Esophagus muscularis mucosa (tissue), 3 donors: ENCODE results near the gene CACNA1S.

Experiments used
- CTCF ChIP-seq, 3 experiments: fragments of 200-600 bp in 2 of 3; fragments of 450-650 bp in 1 of 3; sonication (generic) in 2 of 3; IDR thresholded peaks; one replicate each; pipeline ENCODE4 v1.5.1; 2017 to 2019; ENCODE audit warnings: antibody characterized with exemption in 3 of 3, mild to moderate bottlenecking in 2 of 3, moderate library complexity in 1 of 3
- POLR2A ChIP-seq: fragments of 450-650 bp; IDR thresholded peaks from one replicate; pipeline ENCODE4 v1.6.1; 2017; ENCODE audit warnings: antibody characterized with exemption, moderate library complexity, mild to moderate bottlenecking, low read depth
- POLR2AphosphoS5 ChIP-seq, 2 donors: sonication (generic); formaldehyde crosslinking; IDR thresholded peaks; one replicate each; pipeline ENCODE4 v1.6.1; 2017; ENCODE audit warnings: antibody characterized with exemption in 2 of 2

DNA sequence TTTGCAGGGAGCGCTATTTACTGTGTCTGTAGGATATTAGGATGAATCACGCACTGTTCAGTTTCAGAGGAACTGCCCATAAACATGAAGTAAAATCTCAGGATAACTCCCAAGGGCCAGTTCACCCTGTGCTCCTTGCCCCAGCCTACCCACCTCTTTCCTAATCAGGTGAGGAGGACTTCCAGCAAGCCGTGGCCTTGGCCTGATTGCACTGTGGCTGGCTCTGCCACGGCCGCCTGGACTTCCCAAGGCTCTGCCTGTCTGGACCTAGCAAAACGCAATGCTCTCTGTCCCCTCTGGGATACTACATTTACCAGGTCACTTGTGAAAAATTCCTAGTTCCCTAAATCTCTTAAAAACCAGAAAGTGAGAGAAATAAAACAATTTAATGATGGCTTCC, 22.2 kb upstream of the CACNA1S start:
- TF ChIP-seq POLR2A: no peak
- no peak for TF ChIP-seq CTCF (IDR thresholded peaks at IDR 0.05)
- TF ChIP-seq POLR2AphosphoS5 (IDR thresholded peaks at IDR 0.05): no peak
